ENCODE data around the gene FAM98B. TPM values are rescaled to one million over a fixed set of nuclear protein-coding genes. Genes with fewer than 3 reads are reported as not detected.

Gene FAM98B
- total and polyA plus RNA-seq, 2 of the 8 experiments (the other 6 are each of a cell fraction or from before 2014, with no cell fraction given): 5.9 to 48.4 TPM

DNA sequence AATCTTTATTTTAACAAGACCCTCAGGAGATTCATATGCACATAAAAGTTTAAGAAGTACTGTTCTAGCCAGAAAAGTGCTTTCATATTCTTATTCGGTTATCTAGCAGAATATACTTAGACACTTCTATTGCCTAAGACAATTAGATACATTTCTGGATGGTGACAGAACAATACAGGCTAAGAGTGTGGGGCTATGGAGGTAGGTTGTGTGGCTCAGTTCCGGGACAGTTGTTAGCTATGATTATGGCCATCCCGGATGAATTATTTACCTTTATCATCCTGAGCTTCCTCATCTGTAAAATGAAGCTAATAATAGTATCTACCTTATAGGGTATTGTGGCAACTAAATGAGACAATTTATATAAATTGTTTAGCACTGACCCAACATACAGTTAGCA lies 6.6 kb downstream of the FAM98B start:
- Histone ChIP-seq H4K20me1 (replicated peaks in 1 of 2; ENCODE audit: control insufficient read depth in 1 of 2, insufficient read depth in 2 of 2, low read length in 2 of 2) (peaks cover 2 to 10% of the 10 kb centered on the region in 2 experiments), H3K56ac (replicated peaks; ENCODE audit: insufficient read length, low read depth, low read length) (no peak overlapping the region), H2AFZ (ENCODE audit: low read length) (no peak overlapping the region), H2BK12ac (ENCODE audit: low read depth, low read length) (no peak overlapping the region), H3K79me1 (ENCODE audit: low read depth, low read length) (peaks cover 7% of the 10 kb centered on the region; the same call in 1 of the 2 replicates), H3K79me2 (ENCODE audit: control insufficient read depth in 1 of 2, insufficient read depth in 2 of 2, low read length in 2 of 2) (peaks cover 12 to 86% of the 10 kb centered on the region in 2 experiments), H3K27ac (ENCODE audit: low read depth, low read length) (no peak overlapping the region), H3K18ac (ENCODE audit: extremely low read depth, low read length) (no peak overlapping the region), H4K8ac (ENCODE audit: extremely low read depth, insufficient read depth, low read length) (no peak overlapping the region), H3K4me2 (ENCODE audit: insufficient read depth in 1 of 2, low read depth in 2 of 2, low read length in 2 of 2) (no peak overlapping the region), H3K4ac (replicated peaks; ENCODE audit: insufficient read length, low read depth, low read length) (no peak overlapping the region), H3K4me3 (ENCODE audit: extremely low read depth in 1 of 4, insufficient read depth in 2 of 4, low read depth in 3 of 4, low read length in 4 of 4) (no peak overlapping the region), H2AK5ac (ENCODE audit: low read depth, low read length) (no peak overlapping the region), H3K9me3 (ENCODE audit: insufficient read depth in 2 of 2, low read depth in 1 of 2, low read length in 1 of 2) (no peaks in the 10 kb centered on the region), H3K4me1 (replicated peaks in 1 of 4; ENCODE audit: control insufficient read depth in 3 of 4, insufficient read depth in 4 of 4, low read length in 3 of 4) (no peaks in the 10 kb centered on the region), H3K9ac (replicated peaks in 1 of 4; ENCODE audit: extremely low read depth in 1 of 4, low read depth in 3 of 4, low read length in 3 of 4) (no peak overlapping the region), H4K5ac (ENCODE audit: insufficient read length, low read depth, low read length) (no peak overlapping the region), H3K36me3 (ENCODE audit: control insufficient read depth in 2 of 4, insufficient read depth in 4 of 4, low read length in 3 of 4) (no peaks in the 10 kb centered on the region; a peak in 1 of 8 replicates), H2BK120ac (replicated peaks; ENCODE audit: low read depth, low read length) (no peak overlapping the region), H2BK5ac (ENCODE audit: low read depth, low read length) (no peak overlapping the region), H2BK20ac (ENCODE audit: low read length) (no peak overlapping the region), H3K23ac (ENCODE audit: insufficient read length) (no peak overlapping the region), H2BK15ac (ENCODE audit: low read length) (no peak overlapping the region), H4K91ac (replicated peaks; ENCODE audit: insufficient read length, low read length) (no peak overlapping the region), H3K27me3 (replicated peaks in 1 of 4; ENCODE audit: control insufficient read depth in 3 of 4, extremely low read depth in 1 of 4, insufficient read depth in 3 of 4, low read length in 3 of 4) (no peaks in the 10 kb centered on the region), H3K23me2 (ENCODE audit: low read depth, low read length) (no peaks in the 10 kb centered on the region), H3K14ac (ENCODE audit: insufficient read length) (no peak overlapping the region)
- POLR2A ChIA-PET (ENCODE audit: partially characterized antibody): no interaction called here
- 95% methylated on average over 3 of the region's 3 CpGs; no CpG with 5 or more reads in 1 of the 2 experiments for WGBS, 2 experiments (ENCODE audit: extremely low coverage in 1 of 2, insufficient coverage in 1 of 2, insufficient read length in 1 of 2, insufficient replicate concordance in 2 of 2, low coverage in 1 of 2, low lambda C conversion rate in 2 of 2, missing lambda C conversion rate in 1 of 2)
- DNase-seq (ENCODE audit: low read depth in 1 of 2, low spot score in 2 of 2): no peak
- no peak for FAIRE-seq
- CTCF ChIA-PET (ENCODE audit: partially characterized antibody): interaction anchor here (0.8 to 1.1 kb wide), 2 partner anchors 14 to 20 kb away, joined by 3 to 5 read pairs; no protein-coding TSS in a partner anchor
- TF ChIP-seq RAD21 (IDR thresholded peaks at IDR 0.05 in 1 of 2, conservative IDR thresholded peaks at IDR 0.05 in 1 of 2; ENCODE audit: low read depth in 2 of 2, low read length in 2 of 2): no peak
- no peak for TF ChIP-seq TCF12 (IDR thresholded peaks at IDR 0.05; ENCODE audit: low read depth, low read length)
- TF ChIP-seq FOSL1 (IDR thresholded peaks at IDR 0.05; ENCODE audit: insufficient read depth, low read depth, low read length): no peak
- no peak for TF ChIP-seq ATF3 (IDR thresholded peaks at IDR 0.05; ENCODE audit: insufficient read depth, low read depth, low read length)
- no peak for TF ChIP-seq KDM1A (IDR thresholded peaks at IDR 0.05; ENCODE audit: borderline replicate concordance, low read length)
- TF ChIP-seq, protein P1, sequence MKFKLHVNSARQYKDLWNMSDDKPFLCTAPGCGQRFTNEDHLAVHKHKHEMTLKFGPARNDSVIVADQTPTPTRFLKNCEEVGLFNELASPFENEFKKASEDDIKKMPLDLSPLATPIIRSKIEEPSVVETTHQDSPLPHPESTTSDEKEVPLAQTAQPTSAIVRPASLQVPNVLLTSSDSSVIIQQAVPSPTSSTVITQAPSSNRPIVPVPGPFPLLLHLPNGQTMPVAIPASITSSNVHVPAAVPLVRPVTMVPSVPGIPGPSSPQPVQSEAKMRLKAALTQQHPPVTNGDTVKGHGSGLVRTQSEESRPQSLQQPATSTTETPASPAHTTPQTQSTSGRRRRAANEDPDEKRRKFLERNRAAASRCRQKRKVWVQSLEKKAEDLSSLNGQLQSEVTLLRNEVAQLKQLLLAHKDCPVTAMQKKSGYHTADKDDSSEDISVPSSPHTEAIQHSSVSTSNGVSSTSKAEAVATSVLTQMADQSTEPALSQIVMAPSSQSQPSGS (IDR thresholded peaks at IDR 0.05; ENCODE audit: low read length): no peak
- no peak for TF ChIP-seq GTF2F1 (IDR thresholded peaks at IDR 0.05; ENCODE audit: borderline replicate concordance, low read depth, low read length)
- TF ChIP-seq E2F6 (IDR thresholded peaks at IDR 0.05): no peak
- no peak for TF ChIP-seq EP300 (IDR thresholded peaks at IDR 0.05; ENCODE audit: borderline replicate concordance in 1 of 2, low read depth in 2 of 2, low read length in 2 of 2)
- TF ChIP-seq CBX8 (IDR thresholded peaks at IDR 0.05; ENCODE audit: borderline replicate concordance, low read depth, low read length): no peak
